ENCODE measurements around the gene BACH1.

The BACH1 gene

DNA sequence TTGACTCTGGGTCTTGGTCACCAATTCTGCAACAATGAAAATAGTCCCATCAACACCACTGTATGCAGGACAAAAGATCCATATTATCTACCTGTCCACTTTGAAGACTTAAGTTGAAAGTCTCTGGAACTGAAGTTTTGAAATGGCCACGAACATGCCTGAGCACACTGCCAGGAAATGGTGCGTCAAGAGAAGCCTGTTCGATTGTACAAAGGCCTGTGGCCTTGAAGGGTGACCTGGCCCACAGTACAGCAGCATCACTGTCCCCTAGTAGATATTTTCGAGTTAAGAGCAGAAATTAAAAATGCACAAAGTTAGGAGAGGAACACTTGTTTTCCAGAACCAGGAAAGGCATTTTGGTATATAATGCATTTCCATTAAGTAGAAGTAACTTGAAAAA, 78.5 kb downstream of the BACH1 start:
- DNase-seq (ENCODE audit: low read depth in 3 of 3, low spot score in 1 of 3), result no peak

DNA sequence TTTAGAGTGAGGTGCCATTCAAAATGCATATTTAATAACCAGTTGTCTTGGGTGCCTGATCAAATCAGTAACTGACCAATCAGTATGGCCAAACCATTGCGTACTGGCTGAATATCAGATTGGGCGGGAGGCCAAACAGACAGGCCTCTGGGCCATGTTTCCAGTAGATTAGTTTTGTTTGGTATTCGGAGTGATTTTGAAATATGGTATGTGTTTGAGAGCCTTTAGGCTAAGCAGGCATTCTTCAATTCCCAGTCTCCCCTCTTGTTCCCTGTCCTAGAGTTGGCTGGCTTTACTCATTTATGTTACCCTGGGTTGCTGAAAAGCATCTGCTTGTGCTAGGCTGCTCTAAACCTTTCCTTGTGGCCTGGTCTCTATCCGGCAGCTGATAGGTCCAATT, 80.1 kb downstream of the BACH1 start:
- DNase-seq (ENCODE audit: low read depth in 3 of 3, low spot score in 1 of 3), result no peak

DNA sequence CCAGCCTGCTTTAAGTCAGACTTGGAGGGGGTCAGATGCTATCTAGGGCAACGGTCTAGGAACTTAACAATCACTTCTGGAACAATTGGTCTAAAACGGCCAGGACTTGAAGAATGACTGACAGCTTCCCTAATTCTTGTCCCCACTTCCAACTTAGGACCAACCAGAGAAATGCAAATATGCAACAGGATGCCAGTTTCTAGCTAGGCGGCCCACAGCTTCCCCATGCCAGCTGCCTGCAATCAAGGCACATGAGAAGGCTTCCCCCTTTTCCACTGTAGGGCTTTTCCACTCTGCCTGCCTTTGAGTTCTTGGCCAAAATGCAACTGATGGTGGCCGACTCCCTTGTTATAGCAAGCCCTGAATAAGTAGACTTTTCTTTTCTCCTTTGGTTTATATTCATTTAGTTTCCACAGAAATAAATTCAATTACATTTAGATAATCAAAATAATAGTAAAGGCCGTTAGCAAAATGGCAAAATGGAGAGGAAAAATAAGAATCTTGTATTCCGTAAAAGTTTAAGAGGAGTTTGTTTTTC, 80.9 kb downstream of the BACH1 start:
- no peak for DNase-seq (ENCODE audit: low read depth in 3 of 3, low spot score in 1 of 3)

DNA sequence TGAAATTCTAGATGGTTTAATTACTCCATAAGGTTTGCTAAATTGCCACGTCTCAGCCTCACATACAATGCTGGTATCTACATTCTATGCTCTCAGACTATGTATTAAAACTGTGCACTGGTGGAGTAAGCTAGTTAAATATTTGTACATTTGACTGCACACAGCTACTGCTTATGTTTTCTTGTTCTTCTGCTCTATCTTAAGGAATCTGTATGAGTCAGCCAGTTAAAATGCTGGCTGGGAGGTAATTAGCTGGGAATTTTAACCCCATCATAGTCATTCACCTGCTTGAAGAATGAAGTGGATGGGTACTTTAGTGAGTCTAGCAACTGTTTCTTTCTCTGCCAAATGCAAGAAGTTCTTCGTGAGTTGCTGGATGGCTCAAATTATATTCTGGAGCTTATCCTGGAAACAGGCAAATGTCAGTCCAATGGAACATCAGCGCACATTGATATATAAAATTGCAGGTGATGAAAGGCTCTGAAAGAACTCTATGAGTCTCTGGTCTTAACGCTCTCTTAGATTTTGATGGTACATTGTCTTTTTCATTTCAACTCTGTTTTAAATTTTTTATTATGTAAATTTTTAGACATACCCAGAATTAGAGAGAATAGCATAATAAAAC, 83.4 kb downstream of the BACH1 start:
- DNase-seq (ENCODE audit: low read depth in 3 of 3, low spot score in 1 of 3), result no peak

DNA sequence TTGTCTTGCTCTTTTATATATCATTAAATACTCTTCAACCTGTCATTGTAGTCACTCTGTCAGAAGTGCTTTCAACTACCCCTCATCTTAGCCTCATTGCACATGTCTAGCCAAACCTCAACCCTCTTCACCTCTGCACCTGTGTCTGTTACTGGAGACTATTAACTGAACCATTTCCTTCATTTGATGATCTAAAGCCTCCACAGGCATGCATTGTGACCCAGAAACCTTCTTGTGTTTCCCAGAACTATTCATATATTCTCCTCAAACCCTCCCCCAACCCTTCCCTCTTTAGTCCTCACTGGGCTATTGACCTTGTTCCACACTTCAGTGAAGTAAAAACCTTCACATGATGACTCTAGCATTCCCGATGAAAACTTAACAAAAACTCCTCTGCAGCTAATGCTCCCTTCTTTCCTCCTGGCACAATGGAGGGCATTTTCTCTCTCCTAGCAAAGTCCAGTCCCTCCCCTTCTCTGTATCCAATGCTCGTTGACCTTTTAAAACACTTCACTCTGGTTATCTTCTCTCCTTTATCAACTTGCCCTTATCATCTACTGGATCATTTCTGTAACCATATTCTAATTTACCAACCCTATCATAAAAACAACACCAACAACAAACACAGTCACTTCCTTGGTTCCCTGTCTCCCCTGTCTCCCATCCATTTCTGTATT, 86.1 kb downstream of the BACH1 start:
- DNase-seq (ENCODE audit: low read depth in 3 of 3, low spot score in 1 of 3), result no peak

DNA sequence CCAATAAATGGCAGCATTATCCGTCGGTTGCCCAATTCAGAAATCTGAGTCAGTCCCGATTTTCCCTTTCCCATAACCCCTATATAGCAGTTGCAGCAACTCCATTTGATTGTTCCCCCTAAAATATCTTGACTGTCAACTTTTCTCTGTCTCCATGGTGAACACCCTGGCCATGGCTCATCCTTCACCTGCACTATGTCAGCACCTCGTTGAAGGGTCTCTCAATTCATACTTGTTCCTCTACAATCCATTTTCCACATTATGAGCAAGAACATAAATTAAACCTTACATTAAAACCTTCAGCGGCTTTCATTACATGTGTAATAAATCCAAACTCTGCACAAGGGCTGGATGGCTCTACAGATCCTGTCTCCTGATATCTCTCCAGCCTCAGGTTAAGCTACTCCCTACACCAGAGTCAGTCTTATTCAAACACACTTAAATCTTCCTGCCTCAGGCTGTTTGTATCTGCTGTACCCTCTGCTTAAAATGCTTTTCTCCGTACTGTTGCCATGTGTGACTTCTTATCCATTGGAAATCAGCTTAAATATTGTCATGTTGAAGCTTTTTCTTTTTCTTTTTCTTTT, 87.3 kb downstream of the BACH1 start:
- DNase-seq (ENCODE audit: low read depth in 3 of 3, low spot score in 1 of 3), result no peak

DNA sequence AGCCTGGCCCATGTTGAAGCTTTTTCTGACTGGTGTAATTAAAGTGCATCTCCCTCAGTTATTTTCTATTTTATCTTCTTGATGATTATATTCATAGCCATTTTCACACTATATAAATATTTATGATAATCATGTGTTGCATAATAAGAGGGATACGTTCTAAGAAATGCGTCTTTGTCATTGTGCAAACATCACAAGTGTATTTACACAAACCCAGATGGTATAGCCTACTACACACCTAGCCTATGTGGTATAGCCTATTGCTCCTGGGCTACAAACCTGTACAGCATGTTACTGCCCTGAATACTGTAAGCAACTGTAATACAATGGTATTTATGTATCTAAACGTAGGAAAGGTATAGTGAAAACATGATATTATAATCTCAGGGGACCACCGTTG, 88.1 kb downstream of the BACH1 start:
- no peak for DNase-seq (ENCODE audit: low read depth in 3 of 3, low spot score in 1 of 3)

DNA sequence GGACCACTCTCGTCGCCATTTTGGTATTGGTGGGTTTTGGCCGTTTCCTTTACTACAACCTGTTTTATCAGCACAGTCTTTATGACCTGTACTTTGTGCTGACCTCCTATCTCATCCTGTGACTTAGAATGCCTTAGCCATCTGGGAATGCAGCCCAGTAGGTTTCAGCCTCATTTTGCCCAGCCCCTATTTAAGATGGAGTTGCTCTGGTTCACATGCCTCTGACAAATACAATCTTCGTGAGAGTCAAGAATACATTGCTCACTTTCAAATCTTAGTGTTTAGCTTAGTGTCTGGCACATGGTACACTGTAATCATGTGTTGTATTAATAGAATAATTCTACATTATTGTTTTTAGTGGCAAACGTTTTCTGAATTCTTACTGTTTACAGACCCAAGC, 88.9 kb downstream of the BACH1 start:
- DNase-seq (ENCODE audit: low read depth in 3 of 3, low spot score in 1 of 3), result no peak

DNA sequence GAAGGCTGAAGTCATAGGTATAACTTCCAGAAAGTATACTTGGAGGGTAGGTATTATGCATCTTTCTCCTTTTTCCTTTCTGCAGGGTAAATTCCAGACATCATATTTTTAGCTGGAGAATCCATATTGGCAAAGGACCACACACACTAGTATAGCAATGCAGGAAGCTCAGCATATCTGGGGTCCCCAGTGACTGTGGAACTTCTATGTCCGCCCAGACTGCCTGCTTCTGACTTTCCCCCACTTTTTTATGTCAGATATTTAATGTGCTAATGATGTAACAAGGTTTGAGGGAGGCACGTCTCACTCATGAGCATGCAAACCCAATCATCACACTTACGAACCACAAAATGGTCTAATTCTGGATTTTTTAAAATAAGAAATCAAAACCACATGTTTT, 90.4 kb downstream of the BACH1 start:
- no peak for DNase-seq (ENCODE audit: low read depth in 3 of 3, low spot score in 1 of 3)

DNA sequence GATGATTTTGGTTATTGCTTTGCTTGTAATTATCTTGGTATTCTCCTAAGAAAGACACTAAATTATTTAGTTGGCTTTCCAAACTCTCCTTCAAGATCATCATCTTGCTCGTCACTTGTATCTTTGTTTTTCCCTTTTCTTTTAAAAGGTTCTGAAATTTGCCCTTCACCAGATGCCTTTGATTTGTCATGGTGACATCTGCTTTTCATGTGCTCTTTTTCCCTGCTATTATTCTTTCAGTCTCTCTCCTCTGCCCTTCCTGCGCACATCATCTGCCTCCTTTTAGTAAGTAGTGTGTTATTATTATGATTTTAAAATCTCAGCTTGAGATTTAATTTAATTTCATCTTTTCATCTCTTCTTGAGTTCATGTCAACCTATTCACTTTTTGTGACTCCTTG, 92.1 kb downstream of the BACH1 start:
- DNase-seq (ENCODE audit: low read depth in 3 of 3, low spot score in 1 of 3), result no peak

DNA sequence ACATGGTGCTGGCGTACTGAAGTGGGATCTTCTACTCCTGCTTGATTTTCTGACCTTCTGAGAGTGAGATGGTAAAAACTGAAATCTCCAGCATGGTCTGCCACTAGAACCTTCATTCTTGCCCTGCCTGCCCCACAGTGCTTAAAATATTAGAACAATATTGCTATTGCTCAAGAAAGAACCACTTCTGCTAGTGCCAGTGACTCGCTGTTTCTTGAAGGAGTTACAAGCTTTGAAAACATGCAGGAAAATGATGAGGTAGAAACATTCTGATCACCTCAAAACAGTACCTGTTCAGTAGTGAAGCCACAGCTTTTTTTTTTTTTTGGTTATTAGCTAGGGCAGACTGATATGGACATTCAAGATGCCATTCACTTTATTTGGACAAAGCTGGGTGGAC, 95.3 kb downstream of the BACH1 start:
- DNase-seq (ENCODE audit: low read depth in 3 of 3, low spot score in 1 of 3), result no peak
